Right ventricle myocardium superior (tissue), 1 donor: Measurements from ENCODE around the gene MGMT. TPM values are rescaled to one million over a fixed set of nuclear protein-coding genes. Genes with fewer than 3 reads are reported as not detected.

ENCODE experiments used
- ATAC-seq: fragments of 200-7000 bp; cut with Tn5 transposase; one replicate; pipeline ENCODE4 v1.9.1; 2020; ENCODE audit warnings: mild to moderate bottlenecking; ENCODE audit not compliant: poor library complexity
- DNase-seq: peaks from one replicate; pipeline ENCODE4 v3.0.0-alpha.2; 2020
- intact Hi-C: fragments of 100-400 bp; cut with DNase I; formaldehyde crosslinking; loops from one replicate; pipeline ENCODE4 v1.11.2; 2022
- total RNA-seq: library from RNA; stranded (reverse); fragmentation: NEBNext Ultra II Directional; extraction: Animal tissue kit (Norgen Biotek cat#: 25700); gene quantifications from one replicate; pipeline ENCODE4 v1.2.1, GENCODE V29; 2021
- donor health status: DM: no; HTN: yes; CAD: no; lungs with severe emphysema.

The MGMT gene
- total RNA-seq, 1 donor from 2014 or later, result 16.6 TPM

DNA sequence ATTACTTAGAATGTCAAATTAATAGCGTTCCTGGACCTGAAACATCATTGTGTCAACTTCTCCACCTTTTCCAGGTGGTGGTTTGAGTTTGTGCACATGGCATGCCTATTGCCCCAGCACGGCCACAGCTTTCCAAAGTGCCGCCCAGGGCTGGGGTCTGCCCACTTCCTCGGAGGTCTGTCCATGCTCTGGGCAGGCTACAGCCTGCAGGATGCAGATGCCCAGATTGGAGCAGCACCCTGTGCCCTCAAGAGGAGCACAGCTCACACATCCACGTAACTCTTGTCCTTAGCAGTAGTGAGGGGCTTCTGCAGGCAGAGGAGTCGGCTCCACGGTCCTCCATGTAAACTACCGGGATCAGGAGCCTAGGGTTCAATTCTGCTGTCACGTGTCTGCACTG lies 258.4 kb downstream of the MGMT start:
- ATAC-seq (no peak), DNase-seq (no peak)

DNA sequence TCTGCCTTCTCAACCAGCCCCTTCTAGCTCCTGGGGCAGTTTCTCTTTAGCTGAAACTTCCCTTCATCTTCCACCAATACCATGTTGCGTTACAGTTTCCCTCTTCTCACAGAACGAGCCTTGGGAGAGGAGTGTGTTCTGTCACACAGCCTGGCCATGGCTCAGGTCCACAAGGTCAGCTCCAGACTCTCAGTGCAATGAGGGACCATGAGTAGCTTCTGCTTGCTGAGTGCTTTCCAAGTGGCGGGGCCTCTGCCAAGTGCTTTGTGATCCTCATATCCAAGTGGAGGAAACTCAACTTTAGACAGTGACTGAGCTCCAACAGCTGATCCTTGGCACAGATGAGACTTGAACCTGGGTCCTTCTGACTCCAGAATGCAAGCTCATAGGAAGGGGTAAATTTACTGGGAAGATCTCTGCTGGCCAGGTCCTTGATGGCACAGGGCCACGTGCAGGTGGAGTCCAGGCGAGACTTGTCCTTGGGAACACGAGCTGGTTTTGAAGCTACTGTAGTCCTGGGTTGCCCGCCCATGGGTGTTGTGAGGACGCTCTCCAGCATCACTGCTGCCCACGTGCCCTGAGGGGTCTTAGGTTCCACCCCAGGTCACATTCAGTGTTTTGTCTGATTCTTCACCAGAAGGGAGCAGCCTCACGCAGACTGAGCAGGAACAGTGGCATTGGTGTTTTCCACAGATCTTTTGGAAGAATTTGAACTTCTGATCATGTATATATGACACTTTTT lies 259.0 kb downstream of the MGMT start:
- intact Hi-C loops, result loop anchor here (2.0 kb wide), 1 partner anchor 19 kb away; no protein-coding TSS in a partner anchor
- DNase-seq, result no peak

More for the DNA sequence above, 258.4 kb downstream of the MGMT start:
- intact Hi-C loops, result loop anchor here (2.0 kb wide), 1 partner anchor 19 kb away; no protein-coding TSS in a partner anchor

DNA sequence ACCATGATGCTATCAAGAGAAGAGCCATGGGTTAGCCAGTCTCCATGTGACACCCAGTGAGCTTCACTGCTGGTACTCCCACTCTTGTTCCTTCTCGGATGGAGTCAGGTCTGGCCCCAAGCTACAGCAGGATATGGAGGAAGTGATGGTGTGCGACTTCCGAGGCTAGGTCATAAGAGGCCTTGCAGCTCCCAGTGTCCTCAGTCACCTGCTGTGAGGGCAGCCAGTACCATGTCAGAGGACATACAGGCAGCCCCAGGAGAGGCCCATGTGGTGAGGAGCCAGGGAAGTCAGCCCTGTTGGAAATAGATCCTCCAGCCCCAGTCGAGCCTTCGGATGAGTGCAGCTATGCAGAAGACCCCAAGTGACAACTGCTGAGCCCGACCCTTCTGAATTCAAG lies 260.0 kb downstream of the MGMT start:
- intact Hi-C loops, result no loop called here
- ATAC-seq, result no peak
- no peak for DNase-seq

More for the DNA sequence above, 259.0 kb downstream of the MGMT start:
- no peak for ATAC-seq

DNA sequence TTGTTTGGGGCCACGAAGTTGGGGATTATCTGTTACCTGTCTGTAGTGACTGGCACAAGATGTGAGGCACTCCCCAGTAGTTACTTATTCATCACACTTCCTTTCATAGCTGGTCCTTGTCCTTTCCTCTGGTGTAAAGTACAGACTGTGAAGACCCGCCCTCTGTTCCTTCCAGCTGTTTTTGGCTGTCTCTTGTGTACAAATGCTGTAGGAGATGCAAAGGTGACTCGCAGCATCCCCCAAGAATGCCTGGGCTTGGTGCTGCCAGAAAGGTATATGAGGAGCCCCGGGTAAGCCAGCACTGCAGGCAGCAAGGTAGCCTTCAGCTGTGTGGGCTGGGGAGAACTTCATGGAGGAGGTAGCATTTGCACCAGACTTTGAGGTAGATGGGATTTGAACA lies 260.5 kb downstream of the MGMT start:
- intact Hi-C loops, result no loop called here
- DNase-seq (no peak), ATAC-seq (no peak)

DNA sequence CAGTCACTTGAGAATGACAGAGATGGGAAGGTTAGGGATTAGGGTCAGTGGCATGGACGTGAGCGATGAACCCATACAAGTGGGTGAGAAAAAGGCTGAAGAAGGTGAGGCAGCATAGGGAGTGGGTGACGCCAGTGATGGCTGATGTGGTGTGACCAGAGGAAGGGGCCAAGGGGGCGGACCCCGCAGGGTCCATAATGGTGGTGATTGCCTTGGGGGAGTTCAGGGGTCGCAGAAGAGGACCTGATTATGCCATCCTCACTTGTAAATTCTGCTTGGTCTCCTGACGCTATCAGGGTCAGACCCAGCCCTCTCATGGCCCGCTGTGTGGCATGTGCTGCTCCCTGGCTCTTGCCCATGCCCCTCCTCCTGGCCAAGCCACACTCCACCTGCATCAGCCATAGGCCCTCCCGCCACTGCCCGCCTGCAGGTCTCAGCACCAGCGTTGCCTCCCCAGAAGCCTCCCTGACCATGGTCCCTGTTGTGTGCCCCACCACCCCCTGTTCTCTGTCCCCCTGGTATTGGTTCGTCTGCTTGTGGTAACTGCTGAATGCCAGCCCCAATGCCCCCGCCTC lies 261.3 kb downstream of the MGMT start:
- DNase-seq (peak; percentile 30), ATAC-seq (no peak)
- intact Hi-C loops, result no loop called here

DNA sequence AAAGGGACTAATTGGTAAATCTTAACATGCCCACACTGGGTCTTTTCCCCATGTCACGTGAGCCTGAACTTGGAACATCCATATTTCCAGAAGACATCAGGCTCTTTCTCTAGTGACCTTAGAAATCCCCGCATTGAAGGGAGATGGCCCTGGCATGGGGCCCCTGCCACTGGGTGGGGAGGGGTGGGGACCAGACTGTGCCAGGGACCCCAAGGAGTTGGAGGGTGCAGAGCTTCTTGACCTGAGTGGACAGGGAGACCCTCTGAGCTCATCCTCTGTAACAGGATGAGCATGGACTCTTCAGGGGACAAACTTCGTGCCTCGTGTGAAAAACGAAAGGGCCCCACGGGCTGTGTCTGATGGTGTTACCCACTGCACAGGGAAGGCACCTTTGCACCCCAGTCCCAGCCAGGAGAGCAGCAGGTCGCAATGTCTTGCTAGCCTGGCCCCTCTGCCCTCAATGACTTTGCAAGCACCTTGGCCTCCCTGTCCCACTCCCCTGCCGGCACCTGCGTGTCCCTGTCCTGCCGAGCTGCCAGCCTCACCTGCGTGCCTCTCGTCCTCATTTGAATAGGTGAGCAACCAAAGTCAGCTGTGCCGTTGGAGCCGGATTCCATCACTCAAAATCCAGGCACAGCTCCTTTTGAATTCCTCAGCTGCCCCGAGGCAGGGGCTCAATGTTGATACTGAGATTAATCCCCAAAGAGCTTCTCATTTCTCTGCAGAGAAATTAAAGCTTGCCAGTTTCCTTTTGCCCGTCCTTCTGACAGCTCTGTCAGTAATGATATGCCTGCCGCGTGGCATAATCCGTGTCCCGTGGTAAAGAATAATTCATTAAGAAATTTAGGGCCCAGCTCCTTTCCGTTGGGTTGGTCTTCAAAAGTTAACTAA lies 262.1 kb downstream of the MGMT start:
- peak; percentile 33 for DNase-seq
- intact Hi-C loops, result no loop called here
- ATAC-seq, result no peak

DNA sequence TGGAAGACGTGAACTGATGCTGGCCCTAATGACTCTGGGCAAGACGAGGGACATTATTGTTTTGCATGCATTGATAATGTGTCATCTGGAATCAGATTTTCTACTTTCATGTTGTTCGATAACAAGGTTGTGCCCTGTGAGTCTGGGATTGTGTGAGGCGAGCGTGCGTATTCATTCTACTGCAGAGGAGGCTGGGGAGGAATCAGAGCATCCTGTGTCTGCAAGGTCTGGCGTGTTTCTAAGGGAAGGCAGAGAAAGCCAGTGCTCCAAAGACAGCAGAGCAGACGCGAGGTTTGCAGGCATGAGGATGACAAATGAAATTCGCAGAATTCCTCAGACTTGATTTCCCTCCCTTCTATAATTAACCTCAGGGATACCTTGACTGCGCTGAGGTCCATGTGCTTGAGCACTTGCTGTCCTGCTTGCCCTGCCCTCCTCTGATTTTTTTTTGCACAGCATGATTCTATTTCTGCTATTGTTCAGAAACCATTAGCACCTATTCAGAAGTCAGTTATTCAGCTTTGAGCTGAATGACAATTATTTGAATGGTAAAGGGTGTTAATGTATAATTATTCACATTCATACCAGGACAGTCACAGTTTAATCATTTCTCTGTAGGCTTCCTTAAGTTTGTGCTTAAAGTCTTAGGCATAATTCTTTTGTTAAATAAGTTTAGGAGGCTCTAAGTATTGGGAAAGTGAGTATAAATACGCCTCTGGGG lies 263.4 kb downstream of the MGMT start:
- DNase-seq, result no peak
- ATAC-seq, result no peak
- intact Hi-C loops, result no loop called here

DNA sequence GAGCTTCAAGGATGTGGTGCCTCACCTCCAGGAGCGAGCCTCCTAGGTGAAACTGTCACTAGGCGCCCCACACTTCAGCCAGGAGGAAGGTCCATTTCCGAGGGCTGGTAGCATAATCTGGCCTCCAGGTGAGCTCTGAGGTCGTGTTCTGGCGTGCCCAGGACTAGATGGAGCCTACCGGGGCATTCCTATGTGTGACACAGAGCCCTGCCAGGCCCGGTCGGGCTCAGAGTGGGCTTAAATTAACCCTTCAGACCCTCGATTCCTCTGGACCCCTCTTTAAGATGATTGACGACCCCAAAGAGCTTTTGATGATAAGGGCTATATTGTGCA lies 263.9 kb downstream of the MGMT start:
- intact Hi-C loops, result no loop called here
- no peak for DNase-seq
- ATAC-seq, result no peak

DNA sequence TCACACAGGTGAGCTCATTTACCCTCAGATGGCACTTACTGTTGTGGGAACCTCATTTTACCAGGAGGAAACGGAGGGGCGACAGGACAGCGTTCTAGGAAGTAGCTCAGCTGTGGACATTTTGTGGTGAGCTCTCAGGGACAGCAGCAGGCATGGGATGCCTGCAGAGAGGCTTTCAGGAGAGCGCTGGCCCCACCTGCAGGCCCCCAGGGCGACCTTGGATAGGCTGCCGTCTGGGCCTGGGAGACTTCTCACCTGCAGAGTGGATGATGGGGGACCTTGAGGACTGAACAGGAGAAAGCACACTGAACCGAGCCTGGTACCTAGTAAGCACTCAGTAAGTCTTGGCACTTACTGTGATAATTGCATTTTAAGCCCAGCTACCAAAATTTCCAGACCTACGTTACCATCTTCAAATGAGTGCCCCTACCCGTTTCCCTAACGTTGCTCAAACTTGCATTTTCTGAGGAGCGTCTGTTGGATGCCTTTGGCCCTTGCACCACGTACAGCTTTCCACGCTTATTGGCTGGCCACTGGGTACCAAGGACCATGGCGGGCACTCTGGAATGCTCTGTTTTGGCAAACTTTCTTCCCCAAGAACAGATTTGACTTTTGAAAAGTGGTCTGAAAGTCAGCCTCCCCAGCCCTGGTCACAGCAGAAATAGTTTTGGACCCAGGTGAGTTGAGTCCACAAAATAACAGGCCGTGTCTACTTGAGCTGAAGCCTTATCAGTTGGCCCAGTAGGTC lies 273.7 kb downstream of the MGMT start:
- DNase-seq (no peak), ATAC-seq (no peak)
- intact Hi-C loops, result no loop called here

DNA sequence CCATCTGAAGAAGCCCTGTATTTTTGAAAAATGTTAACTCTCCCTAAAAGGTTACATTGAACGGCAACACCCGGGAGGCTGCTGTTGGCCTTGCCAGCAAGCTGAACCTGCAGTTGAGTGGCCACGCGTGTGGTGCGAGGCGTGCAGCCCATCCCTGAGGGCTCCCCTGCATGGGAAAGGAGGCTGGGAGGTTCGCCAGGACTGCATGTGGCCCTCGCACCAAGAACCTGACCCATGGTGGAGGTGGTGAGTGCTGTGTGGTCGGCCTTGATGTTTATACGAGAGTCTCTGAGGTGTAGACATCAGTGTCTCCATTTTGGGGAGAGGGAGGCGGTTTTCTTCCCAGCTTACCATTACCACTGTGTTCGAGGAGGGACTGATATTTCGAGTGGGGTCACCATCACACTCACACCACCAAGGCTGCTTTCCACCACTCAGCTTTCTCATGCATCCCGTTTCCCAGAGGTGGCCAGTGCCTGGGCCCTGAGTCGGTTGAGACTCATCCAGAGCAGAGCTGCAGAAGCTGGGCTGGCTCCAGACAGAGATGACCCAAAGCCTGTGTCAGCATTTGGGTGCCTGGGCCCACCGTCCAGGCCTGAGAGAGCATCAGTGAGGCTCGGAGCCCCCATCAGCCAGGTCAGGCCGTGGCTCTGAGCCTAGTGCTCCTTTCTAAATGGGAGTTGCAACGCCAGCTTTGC lies 274.4 kb downstream of the MGMT start:
- DNase-seq (peak; percentile 16), ATAC-seq (no peak)
- intact Hi-C loops, result no loop called here

DNA sequence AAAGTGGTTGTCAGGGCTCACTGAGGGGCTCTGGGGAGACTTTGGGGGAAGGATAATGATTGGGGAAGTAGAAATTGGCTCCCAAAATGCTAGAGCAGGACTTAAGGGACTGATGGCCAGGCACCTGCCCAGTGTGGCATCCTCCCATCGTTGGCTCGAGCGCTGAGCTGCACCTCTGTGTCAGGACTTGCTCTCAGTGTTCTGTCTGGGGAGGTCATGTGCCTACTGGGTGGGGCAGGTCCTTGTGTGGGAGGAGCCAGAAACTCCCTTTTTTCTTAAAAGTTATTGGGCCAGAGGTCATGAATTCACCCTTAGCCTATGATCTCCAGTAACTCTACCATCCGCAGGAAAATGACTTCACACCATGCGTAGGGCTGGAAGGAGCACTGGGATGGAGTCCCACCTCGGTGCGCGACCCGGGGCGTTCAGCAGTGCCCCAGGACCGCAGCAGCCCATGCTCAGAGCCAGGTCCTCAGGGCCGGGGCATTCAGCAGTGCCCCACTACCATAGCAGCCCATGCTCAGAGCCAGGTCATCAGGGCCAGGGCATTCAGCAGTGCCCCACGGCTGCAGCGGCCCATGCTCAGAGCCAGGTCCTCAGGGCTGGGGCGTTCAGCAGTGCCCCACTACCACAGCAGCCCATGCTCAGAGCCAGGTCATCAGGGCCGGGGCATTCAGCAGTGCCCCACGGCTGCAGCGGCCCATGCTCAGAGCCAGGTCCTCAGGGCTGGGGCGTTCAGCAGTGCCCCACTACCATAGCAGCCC lies 275.1 kb downstream of the MGMT start:
- DNase-seq (peak; percentile 13), ATAC-seq (no peak)
- intact Hi-C loops, result no loop called here

DNA sequence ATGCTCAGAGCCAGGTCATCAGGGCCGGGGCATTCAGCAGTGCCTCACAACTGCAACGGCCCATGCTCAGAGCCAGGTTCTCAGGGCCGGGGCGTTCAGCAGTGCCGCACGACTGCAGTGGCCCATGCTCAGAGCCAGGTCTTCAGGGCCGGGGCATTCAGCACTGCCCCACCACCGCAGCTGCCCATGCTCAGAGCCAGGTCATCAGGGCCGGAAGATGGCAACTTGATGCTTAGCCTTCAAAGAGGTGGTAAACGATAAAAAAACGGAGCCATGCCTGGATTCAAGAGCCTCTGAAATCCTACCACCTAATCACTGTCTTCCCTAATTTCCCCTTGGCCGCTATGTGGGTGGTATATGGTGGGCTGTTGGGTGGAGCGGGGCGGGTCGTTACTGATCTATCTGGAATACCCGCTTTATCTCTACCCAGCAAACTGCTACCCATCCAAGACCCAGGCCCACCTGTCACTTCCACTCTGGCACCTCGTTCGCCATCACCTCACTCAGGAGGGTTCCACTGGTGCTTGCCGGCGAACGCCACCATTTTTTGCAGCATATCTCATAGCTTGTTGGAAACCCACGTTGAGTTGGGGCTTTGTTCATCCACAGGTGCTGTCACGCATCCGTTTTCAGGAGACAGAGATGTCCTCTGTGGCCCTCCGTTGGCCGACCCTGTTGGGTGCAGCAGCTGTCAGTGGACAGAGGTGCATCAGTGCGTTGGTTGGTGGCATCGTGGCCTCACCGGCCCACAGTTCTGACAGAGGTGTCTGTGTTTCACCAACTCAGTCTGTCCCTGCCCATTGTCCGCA lies 275.9 kb downstream of the MGMT start:
- no peak for ATAC-seq
- peak; percentile 34 for DNase-seq
- intact Hi-C loops, result no loop called here

DNA sequence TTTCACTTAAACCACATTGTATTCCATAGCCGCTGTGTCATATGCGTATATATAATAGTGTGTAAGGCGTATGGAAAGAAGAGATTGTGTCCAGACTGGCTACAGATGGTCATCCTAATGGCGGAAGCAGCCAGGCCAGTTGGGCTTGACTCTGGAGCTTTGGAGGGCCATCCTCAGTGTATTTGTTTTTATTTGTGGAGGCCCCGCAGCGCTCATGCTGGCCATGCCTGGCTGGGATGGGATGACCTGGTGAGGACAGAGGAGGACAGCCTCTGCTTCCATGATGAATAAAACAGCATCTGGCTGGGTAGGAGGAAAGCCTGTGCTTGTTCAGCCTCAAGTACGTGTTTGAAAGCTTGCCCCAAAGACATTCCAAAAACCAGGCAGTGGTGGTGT lies 276.7 kb downstream of the MGMT start:
- DNase-seq, result peak; percentile 9
- ATAC-seq, result no peak
- intact Hi-C loops, result loop anchor here (2.0 kb wide), 1 partner anchor 19 kb away; no protein-coding TSS in a partner anchor

DNA sequence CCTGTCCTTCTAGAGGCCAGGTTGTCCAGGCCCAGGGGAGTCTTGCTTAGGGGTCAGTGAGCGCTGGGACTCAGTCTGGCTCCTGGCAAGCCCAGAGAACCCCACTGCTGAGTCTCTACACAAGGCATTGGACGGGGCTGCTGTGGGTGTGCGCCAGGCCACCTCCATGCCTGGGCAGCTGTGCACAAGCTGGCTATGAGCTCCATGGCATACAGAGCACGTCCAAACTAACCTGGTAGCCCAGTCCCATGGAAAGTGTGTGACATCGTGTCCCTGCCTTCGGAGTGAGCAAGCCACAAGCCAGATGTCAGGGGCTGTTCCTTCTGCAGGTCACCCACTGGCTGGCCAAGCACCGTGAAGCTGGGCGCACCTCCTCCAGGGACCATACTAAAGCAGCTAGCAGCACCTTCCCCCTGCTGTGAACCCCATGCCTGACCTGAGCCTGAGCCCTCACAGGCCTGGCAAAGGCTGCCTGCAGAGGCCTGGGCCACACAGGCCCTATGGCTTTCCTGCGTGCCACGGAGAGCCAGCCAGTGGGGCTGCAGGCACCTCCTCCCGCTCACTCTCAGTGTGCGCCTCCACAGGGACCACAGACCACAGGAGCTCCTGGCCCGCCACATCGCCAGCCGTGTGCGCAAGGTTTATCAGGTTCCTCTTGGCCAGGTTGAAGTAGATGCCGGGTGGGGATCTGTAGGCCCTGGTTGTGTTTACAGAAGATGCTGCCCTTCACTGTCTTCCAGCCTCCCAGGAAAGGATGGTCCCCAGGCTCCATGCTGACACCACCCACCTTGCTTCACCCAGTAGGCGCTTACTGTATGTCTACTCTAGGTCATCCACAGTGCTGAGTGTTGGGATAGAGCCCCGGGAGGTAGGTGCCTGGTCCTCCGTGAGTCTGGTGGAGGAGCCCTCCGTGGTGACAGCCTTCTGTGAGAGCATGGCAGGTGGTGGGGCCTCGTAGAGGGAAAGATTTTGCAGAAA lies 277.4 kb downstream of the MGMT start:
- intact Hi-C loops, result loop anchor here (2.0 kb wide), 1 partner anchor 20 kb away; no protein-coding TSS in a partner anchor
- ATAC-seq (no peak), DNase-seq (peak; percentile 35)

DNA sequence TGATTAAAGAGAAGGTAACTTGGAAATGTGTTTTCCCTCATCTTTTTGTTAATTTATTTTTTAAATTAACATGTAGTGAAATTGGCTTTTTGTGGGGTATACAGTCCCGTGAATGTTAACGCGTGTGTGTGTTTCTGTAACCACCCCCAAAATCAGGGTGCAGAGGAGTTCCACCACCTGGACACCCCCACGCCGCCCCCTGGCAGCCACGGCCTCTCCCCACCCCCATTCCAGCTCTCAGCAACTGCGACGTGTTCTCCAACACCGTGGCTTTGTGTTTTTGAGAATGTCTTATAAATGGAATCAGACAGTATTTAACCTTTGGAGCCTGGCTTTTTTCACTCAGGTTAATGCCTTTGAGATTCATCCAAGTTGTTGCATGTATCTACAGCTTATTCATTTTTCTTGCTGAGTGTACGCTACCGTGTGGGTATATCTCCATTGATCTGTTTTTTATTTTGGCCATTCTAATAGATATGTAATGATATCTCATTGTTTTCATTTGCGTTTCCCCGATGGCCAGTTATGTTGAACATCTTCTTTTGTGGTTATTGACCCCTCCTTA lies 278.2 kb downstream of the MGMT start:
- intact Hi-C loops, result loop anchor here (2.0 kb wide), 1 partner anchor 20 kb away; no protein-coding TSS in a partner anchor
- ATAC-seq (no peak), DNase-seq (peak; percentile 22)
